Spleen (tissue), 11 donors: ENCODE results near the gene ACOX2. TPM values are rescaled to one million over a fixed set of nuclear protein-coding genes. Genes with fewer than 3 reads are reported as not detected.

Experiments
- DNase-seq: peaks from one replicate; pipeline ENCODE4 v3.0.0-alpha.2; 2020
- H3K27ac ChIP-seq, 8 donors: fragments of 200-600 bp; sonication (generic) in 7 of 8; 1 replicate in 4 of 8; 2 replicates in 4 of 8; pipeline versions ENCODE4 v1.5.0 to v1.8.0; 2016 to 2021; ENCODE audit warnings: inconsistent platforms in 4 of 8, mild to moderate bottlenecking in 4 of 8, moderate library complexity in 1 of 8
- H3K27me3 ChIP-seq, 7 donors: fragments of 200-600 bp; sonication (generic) in 6 of 7; replicated peaks in 1 of 7; 1 replicate in 4 of 7; 2 replicates in 3 of 7; pipeline versions ENCODE4 v1.5.0 to v1.8.0; 2016 to 2021; ENCODE audit warnings: inconsistent platforms in 3 of 7, mild to moderate bottlenecking in 1 of 7
- H3K36me3 ChIP-seq, 6 donors: fragments of 200-600 bp; sonication (generic) in 5 of 6; 1 replicate in 4 of 6; 2 replicates in 2 of 6; pipeline versions ENCODE4 v1.5.0 to v1.8.0; 2016 to 2021; ENCODE audit warnings: inconsistent platforms in 2 of 6
- H3K4me1 ChIP-seq, 6 donors: fragments of 200-600 bp; sonication (generic) in 5 of 6; 1 replicate in 3 of 6; 2 replicates in 3 of 6; pipeline versions ENCODE4 v1.5.0 to v1.8.0; 2016 to 2021; ENCODE audit warnings: inconsistent platforms in 3 of 6
- H3K4me3 ChIP-seq, 8 donors: fragments of 200-600 bp; sonication (generic) in 7 of 8; 1 replicate in 4 of 8; 2 replicates in 4 of 8; pipeline versions ENCODE4 v1.5.0 to v1.8.0; 2016 to 2021; ENCODE audit warnings: inconsistent platforms in 4 of 8, mild to moderate bottlenecking in 4 of 8, moderate library complexity in 2 of 8
- H3K9me3 ChIP-seq, 8 donors: fragments of 200-600 bp; sonication (generic) in 7 of 8; 1 replicate in 4 of 8; 2 replicates in 4 of 8; pipeline versions ENCODE4 v1.5.0 to v1.8.0; 2016 to 2021; ENCODE audit warnings: inconsistent platforms in 4 of 8
- POLR2A ChIP-seq, 3 donors: fragments of 450-650 bp; IDR thresholded peaks; one replicate each; pipeline ENCODE4 v1.5.1; 2017; ENCODE audit warnings: antibody characterized with exemption in 3 of 3, mild to moderate bottlenecking in 1 of 3
- POLR2AphosphoS5 ChIP-seq, 3 donors: sonication (generic); formaldehyde crosslinking; IDR thresholded peaks; one replicate each; pipeline ENCODE4 v1.5.1; 2017; ENCODE audit warnings: antibody characterized with exemption in 3 of 3
- WGBS, 5 donors: extraction: QIAGEN DNeasy Blood & Tissue Kit in 3 of 5; methylation state at CpG; one replicate each; pipeline versions ENCODE4 v1.1.5 to v1.1.7; 2013 to 2018; 5-methylcytosine and 5-hydroxymethylcytosine counted together
- intact Hi-C: fragments of 100-400 bp; cut with DNase I; formaldehyde crosslinking; loops from one replicate; pipeline ENCODE4 v1.15.0; 2023; ENCODE audit warnings: low total_unique reads
- polyA plus RNA-seq, 3 donors: library from polyadenylated mRNA; stranded (reverse); fragments of 200-250 nt; gene quantifications; one replicate each; pipeline ENCODE4 v1.2.1, GENCODE V29; 2013
- total RNA-seq, 7 donors: library from RNA; depleted of rRNA in 3 of 7; stranded (reverse); fragments of >200 nt in 3 of 7; fragmentation: NEBNext Ultra II Directional in 4 of 7; extraction: Animal tissue kit (Norgen Biotek cat#: 25700) in 4 of 7; gene quantifications; one replicate each; pipeline versions ENCODE4 v1.1.0 to v1.2.1, GENCODE V29; 2016 to 2021
- TF ChIP-seq, protein P1 (sequence below), 11 experiments: fragments of 200-600 bp in 7 of 11; fragments of 450-650 bp in 4 of 11; sonication (generic) in 4 of 11; IDR thresholded peaks in 8 of 11; conservative IDR thresholded peaks in 3 of 11; 1 replicate in 7 of 11; 2 replicates in 4 of 11; pipeline versions ENCODE4 v1.4.0 to v1.8.0; 2016 to 2021; ENCODE audit warnings: antibody characterized with exemption in 11 of 11, inconsistent platforms in 4 of 11, mild to moderate bottlenecking in 1 of 11
- donor health status: healthy with polysubstance abuse.
- donor health status: DM: no; HTN: no; CAD: no; lungs with moderate emphysema.
- donor health status: DM: no; HTN: no; CAD: no.
- donor health status: Bipolar disorder and iron deficiency.
- donor health status: healthy.
- donor health status: DM: no; HTN: no; CAD: no.
- donor health status: DM: yes; HTN: yes; CAD: no.

ACOX2 gene
- total and polyA plus RNA-seq, 10 donors, result 1.3 to 11.5 (median 5.0) TPM

GRCh38 chr3:58462829-58463180, 74.2 kb downstream of the ACOX2 start:
- Histone ChIP-seq H3K36me3 (no peaks in the 10 kb centered on the region), H3K27ac (no peak overlapping the region), H3K27me3 (no peaks in the 10 kb centered on the region), H3K4me3 (no peak overlapping the region), H3K9me3 (no peaks in the 10 kb centered on the region), H3K4me1 (peaks cover 8 to 17% (median 12%) of the 10 kb centered on the region in 6 donors)
- intact Hi-C loops, result loop anchor here (10.0 kb wide), 1 partner anchor 72 kb away; the partner anchor contains the start of gene ACOX2
- WGBS, 5 donors, result 76 to 92% (median 77%) methylated on average over 4 of the region's 4 CpGs
- DNase-seq, result no peak
- TF ChIP-seq POLR2AphosphoS5 (IDR thresholded peaks at IDR 0.05) (no peak), POLR2A (IDR thresholded peaks at IDR 0.05) (no peak)
- TF ChIP-seq, protein P1, sequence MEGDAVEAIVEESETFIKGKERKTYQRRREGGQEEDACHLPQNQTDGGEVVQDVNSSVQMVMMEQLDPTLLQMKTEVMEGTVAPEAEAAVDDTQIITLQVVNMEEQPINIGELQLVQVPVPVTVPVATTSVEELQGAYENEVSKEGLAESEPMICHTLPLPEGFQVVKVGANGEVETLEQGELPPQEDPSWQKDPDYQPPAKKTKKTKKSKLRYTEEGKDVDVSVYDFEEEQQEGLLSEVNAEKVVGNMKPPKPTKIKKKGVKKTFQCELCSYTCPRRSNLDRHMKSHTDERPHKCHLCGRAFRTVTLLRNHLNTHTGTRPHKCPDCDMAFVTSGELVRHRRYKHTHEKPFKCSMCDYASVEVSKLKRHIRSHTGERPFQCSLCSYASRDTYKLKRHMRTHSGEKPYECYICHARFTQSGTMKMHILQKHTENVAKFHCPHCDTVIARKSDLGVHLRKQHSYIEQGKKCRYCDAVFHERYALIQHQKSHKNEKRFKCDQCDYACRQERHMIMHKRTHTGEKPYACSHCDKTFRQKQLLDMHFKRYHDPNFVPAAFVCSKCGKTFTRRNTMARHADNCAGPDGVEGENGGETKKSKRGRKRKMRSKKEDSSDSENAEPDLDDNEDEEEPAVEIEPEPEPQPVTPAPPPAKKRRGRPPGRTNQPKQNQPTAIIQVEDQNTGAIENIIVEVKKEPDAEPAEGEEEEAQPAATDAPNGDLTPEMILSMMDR (IDR thresholded peaks at IDR 0.05 in 8 of 11, conservative IDR thresholded peaks at IDR 0.05 in 3 of 11), result no peak

GRCh38 chr3:58459160-58459559, 77.8 kb downstream of the ACOX2 start:
- TF ChIP-seq POLR2AphosphoS5 (IDR thresholded peaks at IDR 0.05) (no peak), POLR2A (IDR thresholded peaks at IDR 0.05) (no peak)
- TF ChIP-seq, protein P1 (IDR thresholded peaks at IDR 0.05 in 8 of 11, conservative IDR thresholded peaks at IDR 0.05 in 3 of 11), result no peak
- 72 to 91% (median 82%) methylated on average over 4 of the region's 4 CpGs for WGBS, 5 donors
- no peak for DNase-seq

More at GRCh38 chr3:58459160-58459559, 77.8 kb downstream of the ACOX2 start:
- Histone ChIP-seq H3K4me1 (peaks cover 8 to 15% (median 12%) of the 10 kb centered on the region in 6 donors), H3K4me3 (no peak overlapping the region), H3K36me3 (no peaks in the 10 kb centered on the region), H3K27ac (no peak overlapping the region), H3K27me3 (no peaks in the 10 kb centered on the region), H3K9me3 (peaks cover 0 to 33% (median 27%) of the 10 kb centered on the region in 8 donors)
- intact Hi-C loops, result no loop called here

Other genes with a start within 250 kb of the ACOX2 start
- gene RPP14, start 230.9 kb downstream of the ACOX2 start, total RNA-seq, result 10 to 100 TPM; 13.3 to 21.3 (median 16.1) TPM
- 10 to 100 TPM in 1 of 3 donors, 1 to 10 TPM in 2; 6.2 to 12.2 (median 7.1) TPM for gene RPP14, start 230.9 kb downstream of the ACOX2 start, polyA plus RNA-seq
- gene HTD2, start 230.7 kb downstream of the ACOX2 start, total RNA-seq, result 10 to 100 TPM in 3 of 7 donors, 1 to 10 TPM in 4; 6.4 to 20.0 (median 8.7) TPM
- 1 to 10 TPM; 2.3 to 5.6 (median 3.6) TPM for gene HTD2, start 230.7 kb downstream of the ACOX2 start, polyA plus RNA-seq
- gene PXK, start 204.3 kb downstream of the ACOX2 start, total RNA-seq, result 10 to 100 TPM; 39.4 to 80.9 (median 56.5) TPM
- 10 to 100 TPM; 19.3 to 25.3 (median 19.9) TPM for gene PXK, start 204.3 kb downstream of the ACOX2 start, polyA plus RNA-seq
- gene PDHB, start 103.4 kb downstream of the ACOX2 start, total RNA-seq, result 10 to 100 TPM; 46.6 to 75.5 (median 58.0) TPM
- 10 to 100 TPM; 53.9 to 82.1 (median 71.1) TPM for gene PDHB, start 103.4 kb downstream of the ACOX2 start, polyA plus RNA-seq
- gene KCTD6, start 45.1 kb downstream of the ACOX2 start, total RNA-seq, result 10 to 100 TPM in 5 of 7 donors, 1 to 10 TPM in 2; 8.1 to 23.5 (median 15.0) TPM
- 10 to 100 TPM in 1 of 3 donors, 1 to 10 TPM in 2; 7.3 to 11.3 (median 8.6) TPM for gene KCTD6, start 45.1 kb downstream of the ACOX2 start, polyA plus RNA-seq
- 10 to 100 TPM in 6 of 7 donors, 1 to 10 TPM in 1; 9.6 to 47.7 (median 30.5) TPM for gene FAM107A, start 40.2 kb upstream of the ACOX2 start, total RNA-seq
- gene FAM107A, start 40.2 kb upstream of the ACOX2 start, polyA plus RNA-seq, result 10 to 100 TPM in 1 of 3 donors, 1 to 10 TPM in 2; 5.7 to 17.2 (median 7.0) TPM
- under 1 TPM in 1 of 7 donors, not detected in 6; 0.23 TPM for gene FAM3D, start 129.6 kb upstream of the ACOX2 start, total RNA-seq
- gene FAM3D, start 129.6 kb upstream of the ACOX2 start, polyA plus RNA-seq, result under 1 TPM; 0.28 to 0.42 (median 0.35) TPM